Mesenchymal stem cell (in vitro differentiated cells and primary cell): Measurements from ENCODE around the gene JAGN1.

Experiments used
- DNase-seq: peaks from one replicate; pipeline ENCODE4 v3.0.0-alpha.2; 2013
- H2AFZ ChIP-seq: one replicate; pipeline ENCODE4 v1.6.1; 2013; ENCODE audit warnings: low read depth, mild to moderate bottlenecking, control low read depth, inconsistent platforms, low read length, moderate library complexity
- H2AK5ac ChIP-seq: 2 replicates; pipeline ENCODE4 v1.6.1; 2013; ENCODE audit warnings: low read length, moderate library complexity, mild to moderate bottlenecking, inconsistent platforms; ENCODE audit not compliant: severe bottlenecking
- H2BK120ac ChIP-seq: one replicate; pipeline ENCODE4 v1.6.1; 2013; ENCODE audit warnings: low read depth, mild to moderate bottlenecking, inconsistent platforms, low read length, moderate library complexity
- H2BK12ac ChIP-seq, 2 experiments: one replicate each; pipeline ENCODE4 v1.6.1; 2013; ENCODE audit warnings: inconsistent platforms in 2 of 2, low read length in 2 of 2, mild to moderate bottlenecking in 2 of 2, moderate library complexity in 2 of 2, control low read depth in 1 of 2
- H2BK15ac ChIP-seq: one replicate; pipeline ENCODE4 v1.6.1; 2013; ENCODE audit warnings: mild to moderate bottlenecking, low read depth, inconsistent platforms; ENCODE audit not compliant: poor library complexity, severe bottlenecking
- H2BK5ac ChIP-seq: 2 replicates; pipeline ENCODE4 v1.6.1; 2013; ENCODE audit warnings: low read depth, mild to moderate bottlenecking, low read length, control low read depth, inconsistent platforms; ENCODE audit not compliant: poor library complexity, severe bottlenecking
- H3K14ac ChIP-seq, 2 experiments: one replicate each; pipeline ENCODE4 v1.6.1; 2013; ENCODE audit warnings: inconsistent platforms in 2 of 2, low read length in 2 of 2, control low read depth in 1 of 2, mild to moderate bottlenecking in 1 of 2, moderate library complexity in 1 of 2
- H3K18ac ChIP-seq, 2 experiments: one replicate each; pipeline ENCODE4 v1.6.1; 2013; ENCODE audit warnings: inconsistent platforms in 2 of 2, low read length in 2 of 2, control low read depth in 1 of 2, low read depth in 1 of 2, mild to moderate bottlenecking in 1 of 2
- H3K23ac ChIP-seq, 2 experiments: one replicate each; pipeline ENCODE4 v1.6.1; 2013; ENCODE audit warnings: inconsistent platforms in 2 of 2, low read length in 2 of 2, mild to moderate bottlenecking in 2 of 2, moderate library complexity in 2 of 2, control low read depth in 1 of 2
- H3K27ac ChIP-seq: 2 replicates; pipeline ENCODE4 v1.5.1; 2013; ENCODE audit warnings: mild to moderate bottlenecking, moderate library complexity, low read length, control low read depth, inconsistent platforms; ENCODE audit not compliant: poor library complexity, severe bottlenecking
- H3K27me3 ChIP-seq, 2 experiments: 2 replicates each; pipeline versions ENCODE4 v1.6.1 to v1.7.0; 2013; ENCODE audit warnings: low read length in 2 of 2, mild to moderate bottlenecking in 2 of 2, moderate library complexity in 2 of 2, control low read depth in 1 of 2, inconsistent platforms in 1 of 2; ENCODE audit not compliant: control insufficient read depth in 1 of 2, insufficient read depth in 1 of 2
- H3K36me3 ChIP-seq, 2 experiments: 2 replicates each; pipeline versions ENCODE4 v1.6.1 to v1.7.0; 2013; ENCODE audit warnings: low read length in 2 of 2, control low read depth in 1 of 2, inconsistent platforms in 1 of 2, low read depth in 1 of 2, mild to moderate bottlenecking in 1 of 2; ENCODE audit not compliant: insufficient read depth in 2 of 2, control insufficient read depth in 1 of 2
- H3K4ac ChIP-seq, 2 experiments: one replicate each; pipeline ENCODE4 v1.6.1; 2013; ENCODE audit warnings: inconsistent platforms in 2 of 2, low read length in 2 of 2, mild to moderate bottlenecking in 2 of 2, moderate library complexity in 2 of 2, control low read depth in 1 of 2, low read depth in 1 of 2
- H3K4me1 ChIP-seq: 2 replicates; pipeline ENCODE4 v1.6.1; 2013; ENCODE audit warnings: low read depth, low read length, control low read depth; ENCODE audit not compliant: control insufficient read depth, insufficient read depth
- H3K4me2 ChIP-seq: 2 replicates; pipeline ENCODE4 v1.6.1; 2013; ENCODE audit warnings: low read length, mild to moderate bottlenecking, inconsistent platforms; ENCODE audit not compliant: poor library complexity, severe bottlenecking
- H3K4me3 ChIP-seq, 2 experiments: 2 replicates each; pipeline versions ENCODE4 v1.5.1 to v1.7.0; 2013; ENCODE audit warnings: low read length in 2 of 2, mild to moderate bottlenecking in 2 of 2, control low read depth in 1 of 2, low read depth in 1 of 2; ENCODE audit not compliant: insufficient read depth in 1 of 2
- H3K79me1 ChIP-seq: replicated peaks from 2 replicates; pipeline ENCODE4 v1.6.1; 2013; ENCODE audit warnings: mild to moderate bottlenecking, control low read depth, low read length, inconsistent platforms; ENCODE audit not compliant: poor library complexity, severe bottlenecking
- H3K9ac ChIP-seq: 2 replicates; pipeline ENCODE4 v1.7.0; 2013; ENCODE audit warnings: mild to moderate bottlenecking, low read length, moderate library complexity
- H3K9me3 ChIP-seq: 2 replicates; pipeline ENCODE4 v1.7.0; 2013; ENCODE audit warnings: mild to moderate bottlenecking, low read length; ENCODE audit not compliant: control insufficient read depth
- H4K8ac ChIP-seq: one replicate; pipeline ENCODE4 v1.6.1; 2013; ENCODE audit warnings: inconsistent platforms, mild to moderate bottlenecking, low read length, moderate library complexity
- H4K91ac ChIP-seq: one replicate; pipeline ENCODE4 v1.6.1; 2013; ENCODE audit warnings: mild to moderate bottlenecking, low read length, inconsistent platforms
- WGBS: methylation state at CpG from one replicate; pipeline ENCODE4 v1.1.7; 2013; ENCODE audit warnings: mixed read lengths; 5-methylcytosine and 5-hydroxymethylcytosine counted together

JAGN1 gene

DNA sequence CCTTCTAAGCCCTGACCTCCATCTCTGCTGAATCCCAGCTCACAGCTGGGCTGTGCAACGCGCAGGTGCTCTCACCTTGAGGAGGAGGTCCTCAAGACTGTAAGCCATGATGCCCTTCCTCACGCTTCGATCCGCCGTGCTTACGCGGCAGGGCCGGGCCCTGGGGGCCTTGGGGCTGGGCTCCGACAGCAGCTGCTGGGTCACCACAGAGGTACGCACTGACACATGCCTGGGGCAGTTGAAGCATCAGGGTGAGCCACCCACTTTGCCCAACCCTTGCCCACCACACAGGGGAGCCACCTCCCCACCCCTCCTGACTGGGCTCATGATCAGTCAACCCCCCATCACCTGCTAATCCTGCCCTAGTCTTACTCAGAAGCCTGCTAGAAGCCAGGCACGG, 13.4 kb upstream of the JAGN1 start:
- no peak overlapping the region for H2AFZ ChIP-seq
- H2AK5ac ChIP-seq, result no peak overlapping the region
- peaks cover 0 to 4% of the 10 kb centered on the region in 2 experiments for H3K27me3 ChIP-seq
- no peak overlapping the region for H3K9ac ChIP-seq
- no peak overlapping the region for H3K27ac ChIP-seq
- no peak overlapping the region for H3K14ac ChIP-seq
- H2BK120ac ChIP-seq, result peak overlapping the region; percentile 38
- no peaks in the 10 kb centered on the region for H3K4me1 ChIP-seq
- no peak overlapping the region for H3K4ac ChIP-seq
- no peak overlapping the region for H3K23ac ChIP-seq
- H4K91ac ChIP-seq, result no peak overlapping the region
- H3K4me2 ChIP-seq, result no peak overlapping the region
- no peak overlapping the region for H2BK15ac ChIP-seq
- no peaks in the 10 kb centered on the region for H3K79me1 ChIP-seq
- H4K8ac ChIP-seq, result no peak overlapping the region
- H3K9me3 ChIP-seq, result no peaks in the 10 kb centered on the region
- no peak overlapping the region for H2BK12ac ChIP-seq
- no peak overlapping the region for H3K4me3 ChIP-seq
- 90% methylated on average over 12 of the region's 12 CpGs for WGBS
- no peaks in the 10 kb centered on the region for H3K36me3 ChIP-seq
- H2BK5ac ChIP-seq, result no peak overlapping the region
- no peak for DNase-seq
- H3K18ac ChIP-seq, result no peak overlapping the region

GRCh38 chr3:9878700-9879099, 11.7 kb upstream of the JAGN1 start:
- Histone ChIP-seq H3K4ac (no peak overlapping the region), H4K8ac (no peak overlapping the region), H3K79me1 (no peaks in the 10 kb centered on the region), H2BK5ac (no peak overlapping the region), H3K23ac (no peak overlapping the region), H3K27me3 (peaks cover 0 to 4% of the 10 kb centered on the region in 2 experiments), H4K91ac (no peak overlapping the region), H3K4me1 (no peaks in the 10 kb centered on the region), H2AFZ (no peak overlapping the region), H3K9ac (no peak overlapping the region), H2BK120ac (no peak overlapping the region), H3K36me3 (no peaks in the 10 kb centered on the region), H3K14ac (peak overlapping the region in 1 of 2 experiments; percentile 9), H2BK12ac (no peak overlapping the region), H2BK15ac (no peak overlapping the region), H3K18ac (no peak overlapping the region), H2AK5ac (no peak overlapping the region), H3K4me2 (no peak overlapping the region), H3K27ac (no peak overlapping the region), H3K9me3 (no peaks in the 10 kb centered on the region), H3K4me3 (no peak overlapping the region)
- WGBS, result 76% methylated on average over 5 of the region's 5 CpGs
- no peak for DNase-seq

GRCh38 chr3:9879830-9880549, 10.4 kb upstream of the JAGN1 start, which contains the start of gene CIDEC:
Gene CIDEC (minus strand): TSS chr3:9880253. CDS start chr3:9878486, 1,767 bp downstream.
- Histone ChIP-seq H3K14ac (no peak within 1 kb of the TSS), H3K9me3 (no peaks in the 10 kb centered on the region), H2BK15ac (peak within 1 kb of the TSS; percentile 93), H3K4me2 (no peak within 1 kb of the TSS), H2BK12ac (no peak within 1 kb of the TSS), H3K4me3 (no peak within 1 kb of the TSS), H3K23ac (no peak within 1 kb of the TSS), H3K27me3 (peaks cover 0 to 4% of the 10 kb centered on the region in 2 experiments), H3K18ac (no peak within 1 kb of the TSS), H3K4me1 (no peaks in the 10 kb centered on the region), H3K79me1 (no peaks in the 10 kb centered on the region), H4K8ac (no peak within 1 kb of the TSS), H4K91ac (no peak within 1 kb of the TSS), H2AFZ (no peak within 1 kb of the TSS), H2AK5ac (no peak within 1 kb of the TSS), H3K36me3 (no peaks in the 10 kb centered on the region), H3K27ac (no peak within 1 kb of the TSS), H2BK5ac (no peak within 1 kb of the TSS), H2BK120ac (no peak within 1 kb of the TSS), H3K4ac (no peak within 1 kb of the TSS), H3K9ac (peak within 1 kb of the TSS; percentile 43)
- DNase-seq, result no peak
- WGBS, result 91% methylated on average over 7 of the region's 7 CpGs

DNA sequence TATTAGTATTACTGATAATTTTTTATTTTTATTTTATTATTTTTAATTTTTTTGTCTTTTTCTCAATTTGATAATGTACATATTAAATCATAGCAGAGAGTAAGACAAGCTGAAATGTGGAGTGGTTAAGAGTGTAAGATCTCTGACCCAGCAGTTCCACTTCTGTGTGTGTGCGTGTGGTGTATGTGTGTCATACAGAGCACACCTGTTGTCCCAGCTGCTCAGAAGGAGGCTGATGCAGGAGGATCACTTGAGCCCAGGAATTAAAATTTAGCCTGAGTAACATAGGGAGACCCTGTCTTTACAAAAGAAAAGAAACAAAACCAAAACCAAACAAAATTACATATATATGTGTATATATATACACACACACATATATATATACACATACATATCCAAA, 9.0 kb upstream of the JAGN1 start:
- Histone ChIP-seq H2BK120ac (no peak overlapping the region), H2BK12ac (no peak overlapping the region), H4K91ac (no peak overlapping the region), H3K4me1 (no peaks in the 10 kb centered on the region), H3K36me3 (no peaks in the 10 kb centered on the region), H3K27me3 (peaks cover 0 to 4% of the 10 kb centered on the region in 2 experiments), H3K4ac (no peak overlapping the region), H3K18ac (no peak overlapping the region), H3K4me3 (no peak overlapping the region), H3K79me1 (no peaks in the 10 kb centered on the region), H3K23ac (no peak overlapping the region), H3K9ac (no peak overlapping the region), H2AFZ (no peak overlapping the region), H2BK15ac (no peak overlapping the region), H3K14ac (no peak overlapping the region), H3K27ac (no peak overlapping the region), H2AK5ac (no peak overlapping the region), H3K9me3 (no peaks in the 10 kb centered on the region), H4K8ac (no peak overlapping the region), H2BK5ac (no peak overlapping the region), H3K4me2 (no peak overlapping the region)
- WGBS, result 93% methylated on average over 1 of the region's 1 CpG
- no peak for DNase-seq
